GF-D8 (cell line): ENCODE data around the gene DRAXIN.

Source experiments
- DNase-seq: peaks from one replicate; lab custom pipeline; 2025; lab: John Stamatoyannopoulos, UW

DRAXIN gene

DNA sequence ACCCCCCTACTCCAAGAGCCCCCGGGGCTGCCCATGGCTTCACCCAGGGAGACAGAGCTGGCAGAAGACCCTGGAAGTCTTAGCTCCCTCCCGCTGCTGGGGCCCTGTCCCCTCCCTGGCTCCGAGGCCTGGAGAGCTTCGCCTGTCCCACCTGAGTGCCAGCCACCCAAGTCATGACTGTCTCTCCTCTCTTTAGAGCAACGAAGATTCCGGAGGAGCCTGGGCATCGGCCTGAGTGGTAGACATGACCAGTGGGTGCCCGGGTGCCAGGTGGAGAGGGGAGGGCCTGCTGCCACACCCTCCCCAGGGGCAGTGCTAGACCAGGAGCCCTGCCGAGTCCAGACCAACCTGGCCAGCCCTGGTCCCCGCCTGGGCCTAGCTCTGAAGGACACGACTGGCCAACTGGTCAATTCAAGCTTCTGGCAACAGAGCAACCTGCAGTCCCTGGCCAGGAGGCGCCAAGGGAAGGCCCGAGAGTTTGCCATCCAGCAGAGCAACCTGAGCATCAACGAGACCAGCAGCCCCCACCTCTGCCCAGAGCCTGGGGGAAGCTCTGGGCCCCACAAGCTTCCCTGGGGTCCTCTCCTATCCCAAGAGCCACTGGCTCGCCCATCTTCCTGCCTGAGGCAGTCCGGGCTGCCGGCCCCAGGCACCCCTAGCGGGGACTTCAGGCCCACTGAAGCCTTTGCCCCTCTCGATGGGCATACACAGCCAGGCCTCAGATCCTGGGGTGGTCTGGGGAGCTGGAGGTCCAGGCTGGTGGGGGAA is 74.3 kb downstream of the DRAXIN start:
- DNase-seq: no peak

DNA sequence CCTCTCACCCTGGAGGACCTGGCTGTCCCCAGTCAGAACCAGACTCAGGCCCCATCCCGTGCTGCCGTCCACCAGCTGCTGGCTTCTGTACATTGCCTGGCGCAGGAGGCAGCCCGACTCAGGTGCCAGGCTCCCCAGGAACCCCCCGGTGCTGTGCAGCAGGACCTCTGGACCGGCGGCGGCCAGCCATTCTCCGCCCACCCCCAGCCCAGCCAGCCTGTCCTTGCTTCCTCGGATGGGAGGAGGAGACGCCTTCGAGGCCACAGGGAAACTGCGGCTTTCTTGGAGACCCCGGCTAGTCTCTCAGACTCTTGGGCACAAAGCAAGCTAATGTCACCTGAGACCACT is 74.9 kb downstream of the DRAXIN start:
- DNase-seq: no peak

DNA sequence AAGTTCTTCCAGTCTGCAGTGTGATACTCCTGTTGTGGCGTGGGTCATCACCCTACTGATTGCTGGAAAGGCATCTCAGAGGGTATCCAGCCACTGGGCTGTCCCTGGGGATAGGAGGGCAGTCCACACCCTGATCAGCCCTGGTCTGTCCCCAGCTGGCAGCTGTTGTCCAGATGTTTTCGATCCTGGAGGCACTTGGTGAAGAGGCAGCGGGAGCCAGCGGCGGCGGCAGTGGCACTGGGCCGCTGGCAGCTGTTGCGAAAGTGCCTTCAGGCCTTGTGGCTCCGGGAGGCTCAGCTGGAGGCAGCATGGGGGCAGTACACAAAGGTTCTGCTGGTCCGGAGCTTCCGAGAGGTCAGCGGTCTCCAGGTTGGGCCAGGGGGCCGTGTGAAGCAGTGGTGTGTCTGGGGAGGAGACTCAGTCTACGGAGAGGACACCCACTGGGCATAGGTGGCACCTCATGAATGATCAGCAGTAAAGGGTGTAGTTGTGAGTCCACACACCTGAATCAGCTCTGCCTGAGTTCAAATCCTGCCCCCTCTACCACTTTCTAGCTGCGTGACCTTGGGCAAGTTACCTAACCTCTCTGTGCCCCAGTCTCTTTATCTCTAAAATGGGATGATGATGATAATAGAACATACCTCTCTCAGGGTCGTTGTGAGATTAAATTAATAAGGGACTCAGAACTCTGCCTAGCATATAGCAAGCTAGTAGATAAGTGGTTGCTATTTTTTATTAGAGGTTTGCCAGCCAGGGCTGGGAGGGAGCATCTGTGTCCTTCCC is 76.6 kb downstream of the DRAXIN start:
- no peak for DNase-seq

DNA sequence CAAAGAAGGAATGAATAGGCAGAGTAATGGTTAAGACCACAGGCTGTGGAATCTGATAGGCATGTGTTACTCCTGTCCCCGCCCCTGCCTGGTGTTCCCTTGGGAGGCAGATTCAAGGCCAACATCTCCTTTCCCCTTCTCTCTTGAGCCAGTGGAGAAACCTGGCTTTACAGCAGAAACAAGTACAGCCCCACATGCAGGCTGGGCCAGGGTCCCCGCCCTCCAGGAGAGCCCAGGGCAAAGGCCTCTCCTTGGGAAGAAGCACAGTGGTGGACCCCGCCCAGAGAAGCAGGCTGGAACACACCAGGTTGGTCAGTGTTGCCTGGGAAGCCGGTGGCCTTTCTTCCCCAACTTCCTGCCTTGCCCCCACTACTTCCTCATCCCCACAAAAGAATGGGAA is 77.3 kb downstream of the DRAXIN start:
- no peak for DNase-seq

DNA sequence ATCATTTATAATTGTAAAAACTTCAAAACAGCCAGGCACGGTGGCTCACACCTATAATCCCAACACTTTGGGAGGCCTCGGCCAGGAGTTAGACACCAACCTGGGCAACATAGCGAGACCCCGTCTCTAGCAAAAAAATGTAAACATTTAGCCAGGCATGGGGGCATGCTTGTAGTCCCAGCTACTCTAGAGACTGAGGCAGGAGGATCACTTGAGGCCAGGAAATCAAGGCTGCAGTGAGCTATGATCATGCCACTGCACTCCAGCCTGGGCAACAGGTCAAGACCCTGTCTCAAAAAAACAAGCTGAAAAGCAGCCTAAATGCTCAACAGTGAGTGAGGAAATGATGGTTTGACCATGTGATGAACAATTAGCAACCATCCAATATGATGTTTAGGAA is 77.8 kb downstream of the DRAXIN start:
- DNase-seq: no peak

DNA sequence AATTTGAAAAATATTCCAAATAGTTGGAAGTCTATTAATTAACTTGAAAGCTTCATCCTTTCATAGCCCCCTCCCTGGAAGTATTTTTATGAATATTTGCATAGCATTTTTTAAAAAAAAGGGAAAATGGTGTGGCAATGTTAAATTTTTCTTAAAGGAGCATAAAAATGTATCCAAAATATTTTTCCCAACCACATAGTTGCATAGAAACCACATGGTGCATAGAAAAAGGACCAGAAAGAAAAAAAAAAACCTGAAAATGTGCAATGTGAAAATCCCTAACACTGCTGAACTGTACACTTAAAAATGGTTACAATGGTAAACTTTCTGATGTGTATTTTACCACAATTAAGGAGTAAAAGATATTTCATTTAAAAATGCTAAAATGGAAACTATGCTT is 78.5 kb downstream of the DRAXIN start:
- DNase-seq: no peak

DNA sequence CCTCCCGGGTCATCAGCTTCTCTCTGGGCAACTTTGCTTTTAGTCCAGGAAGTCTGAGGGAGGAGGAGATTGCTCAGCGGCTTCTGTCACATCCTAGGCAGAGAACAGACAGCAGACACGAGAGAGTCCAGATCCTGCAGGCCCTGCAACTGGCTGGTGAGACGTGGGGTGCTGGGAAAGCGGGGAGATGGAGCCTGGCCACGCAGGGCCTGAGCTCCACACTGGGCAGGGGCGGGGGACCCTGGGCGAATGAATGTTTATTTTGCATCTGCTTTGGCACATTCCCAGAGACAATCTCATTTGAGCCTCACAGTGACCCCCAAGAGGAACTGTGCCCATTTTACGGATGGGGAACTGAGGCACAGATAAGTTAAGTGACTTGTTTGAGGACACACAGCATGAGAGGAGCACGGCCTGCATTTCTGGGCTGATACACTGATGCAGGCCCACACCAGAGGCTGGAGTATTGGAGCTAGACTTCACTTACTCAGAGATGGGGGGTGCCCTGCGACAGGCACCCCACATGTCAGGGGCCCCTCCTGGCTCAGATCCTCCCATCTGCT is 80.1 kb downstream of the DRAXIN start:
- DNase-seq: no peak

DNA sequence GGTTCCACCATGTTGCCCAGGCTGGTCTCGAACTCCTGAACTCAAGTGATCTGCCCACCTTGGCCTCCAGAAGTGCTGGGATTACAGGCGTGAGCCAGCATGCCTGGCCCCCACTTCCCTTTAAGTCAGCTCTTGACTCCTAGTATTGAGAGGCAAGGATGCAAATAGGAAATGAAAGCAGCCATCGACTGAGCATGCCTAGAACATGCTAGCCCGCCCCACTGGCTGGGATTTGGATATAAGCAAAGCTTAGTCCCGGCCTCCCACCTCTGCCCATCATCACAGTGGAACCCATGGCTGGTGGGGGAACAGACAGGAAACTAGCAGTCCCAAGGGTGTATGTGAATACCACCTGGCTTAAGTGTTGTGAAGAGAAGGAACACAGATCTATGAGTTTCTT is 80.9 kb downstream of the DRAXIN start:
- no peak for DNase-seq

DNA sequence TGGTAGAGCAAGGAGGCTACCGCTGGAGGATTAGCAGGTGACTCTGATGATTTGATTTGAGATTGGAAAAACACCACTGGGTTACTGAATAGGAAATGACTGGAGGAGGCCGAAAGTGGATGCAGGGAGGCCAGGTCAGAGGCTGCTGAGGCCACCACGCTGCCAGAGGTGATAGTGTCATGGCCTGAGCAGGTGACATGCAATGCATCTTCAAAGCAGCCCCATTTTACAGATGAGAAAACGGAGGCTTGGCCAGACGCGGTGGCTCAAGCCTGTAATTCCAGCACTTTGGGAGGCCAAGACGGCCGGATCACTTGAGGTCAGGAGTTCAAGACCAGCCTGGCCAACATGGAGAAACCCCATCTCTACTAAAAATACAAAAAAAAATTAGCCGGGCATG is 83.2 kb downstream of the DRAXIN start:
- no peak for DNase-seq
